ENCODE data around the gene ALDH5A1.

The ALDH5A1 gene

GRCh38 chr6:24494821-24495795 lies at the start of gene ALDH5A1:
Gene ALDH5A1, plus strand, starts transcription at chr6:24494969. Its CDS starts 28 bp downstream, at chr6:24494997.
- peak; percentile 40 for DNase-seq (ENCODE audit: low spot score)

GRCh38 chr6:24445704-24446103 lies 49.1 kb upstream of the ALDH5A1 start:
- no peak for DNase-seq (ENCODE audit: low spot score)

GRCh38 chr6:24446670-24447069 lies 48.1 kb upstream of the ALDH5A1 start:
- no peak for DNase-seq (ENCODE audit: low spot score)

- DNase-seq (ENCODE audit: low spot score): no peak
Observed at GRCh38 chr6:24448396-24448795, 46.4 kb upstream of the ALDH5A1 start.

GRCh38 chr6:24448828-24449525 lies 45.8 kb upstream of the ALDH5A1 start:
- DNase-seq (ENCODE audit: low spot score): no peak

- DNase-seq (ENCODE audit: low spot score): no peak
Observed at GRCh38 chr6:24451581-24452388, 43.0 kb upstream of the ALDH5A1 start.

- DNase-seq (ENCODE audit: low spot score): no peak
Observed at GRCh38 chr6:24453921-24454320, 40.8 kb upstream of the ALDH5A1 start.

- no peak for DNase-seq (ENCODE audit: low spot score)
Observed at GRCh38 chr6:24454452-24454851, 40.3 kb upstream of the ALDH5A1 start.

- no peak for DNase-seq (ENCODE audit: low spot score)
Observed at GRCh38 chr6:24455061-24455460, 39.7 kb upstream of the ALDH5A1 start.

- no peak for DNase-seq (ENCODE audit: low spot score)
Observed at GRCh38 chr6:24458134-24458533, 36.6 kb upstream of the ALDH5A1 start.

GRCh38 chr6:24458941-24459340 lies 35.8 kb upstream of the ALDH5A1 start:
- DNase-seq (ENCODE audit: low spot score): no peak

- DNase-seq (ENCODE audit: low spot score): no peak
Observed at GRCh38 chr6:24460966-24461365, 33.8 kb upstream of the ALDH5A1 start.

GRCh38 chr6:24464253-24465038 lies 30.3 kb upstream of the ALDH5A1 start:
- no peak for DNase-seq (ENCODE audit: low spot score)

- DNase-seq (ENCODE audit: low spot score): no peak
Observed at GRCh38 chr6:24469811-24470210, 25.0 kb upstream of the ALDH5A1 start.

GRCh38 chr6:24472181-24472580 lies 22.6 kb upstream of the ALDH5A1 start:
- no peak for DNase-seq (ENCODE audit: low spot score)

- DNase-seq (ENCODE audit: low spot score): no peak
Observed at GRCh38 chr6:24476631-24477030, 18.1 kb upstream of the ALDH5A1 start.

- DNase-seq (ENCODE audit: low spot score): no peak
Observed at GRCh38 chr6:24477070-24477469, 17.7 kb upstream of the ALDH5A1 start.

- no peak for DNase-seq (ENCODE audit: low spot score)
Observed at GRCh38 chr6:24478903-24479302, 15.9 kb upstream of the ALDH5A1 start.

GRCh38 chr6:24480705-24481104 lies 14.1 kb upstream of the ALDH5A1 start:
- no peak for DNase-seq (ENCODE audit: low spot score)

GRCh38 chr6:24481449-24481848 lies 13.3 kb upstream of the ALDH5A1 start:
- no peak for DNase-seq (ENCODE audit: low spot score)

GRCh38 chr6:24484657-24485323 lies 10.0 kb upstream of the ALDH5A1 start:
- no peak for DNase-seq (ENCODE audit: low spot score)
